Measurements from ENCODE around the gene DGKQ.

DNA sequence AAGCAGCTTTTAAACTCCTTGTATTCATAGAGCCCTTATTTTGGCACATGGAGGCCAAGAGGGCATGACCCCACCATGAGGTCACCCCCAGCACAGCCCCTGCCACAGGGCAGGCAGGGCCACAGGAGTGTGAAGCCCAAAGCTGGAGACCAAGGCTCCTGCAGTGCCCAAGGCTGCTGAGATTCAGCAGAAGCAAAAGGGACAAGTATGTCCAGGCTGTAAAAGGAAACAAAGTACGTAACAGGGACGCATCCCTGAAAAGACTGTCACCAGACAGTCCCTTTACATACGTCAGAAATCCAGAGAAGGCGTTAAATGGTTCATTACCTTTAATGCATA, 60.1 kb downstream of the DGKQ start:
- TF ChIP-seq, protein P1, sequence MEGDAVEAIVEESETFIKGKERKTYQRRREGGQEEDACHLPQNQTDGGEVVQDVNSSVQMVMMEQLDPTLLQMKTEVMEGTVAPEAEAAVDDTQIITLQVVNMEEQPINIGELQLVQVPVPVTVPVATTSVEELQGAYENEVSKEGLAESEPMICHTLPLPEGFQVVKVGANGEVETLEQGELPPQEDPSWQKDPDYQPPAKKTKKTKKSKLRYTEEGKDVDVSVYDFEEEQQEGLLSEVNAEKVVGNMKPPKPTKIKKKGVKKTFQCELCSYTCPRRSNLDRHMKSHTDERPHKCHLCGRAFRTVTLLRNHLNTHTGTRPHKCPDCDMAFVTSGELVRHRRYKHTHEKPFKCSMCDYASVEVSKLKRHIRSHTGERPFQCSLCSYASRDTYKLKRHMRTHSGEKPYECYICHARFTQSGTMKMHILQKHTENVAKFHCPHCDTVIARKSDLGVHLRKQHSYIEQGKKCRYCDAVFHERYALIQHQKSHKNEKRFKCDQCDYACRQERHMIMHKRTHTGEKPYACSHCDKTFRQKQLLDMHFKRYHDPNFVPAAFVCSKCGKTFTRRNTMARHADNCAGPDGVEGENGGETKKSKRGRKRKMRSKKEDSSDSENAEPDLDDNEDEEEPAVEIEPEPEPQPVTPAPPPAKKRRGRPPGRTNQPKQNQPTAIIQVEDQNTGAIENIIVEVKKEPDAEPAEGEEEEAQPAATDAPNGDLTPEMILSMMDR (IDR thresholded peaks at IDR 0.05; ENCODE audit: low read depth, low read length) = no peak
- no peak for TF ChIP-seq EZH2phosphoT487 (IDR thresholded peaks at IDR 0.05; ENCODE audit: low read depth)
